ENCODE results near the gene PDF.
"Not testable (repeated sequence)": the region's sequence is repeated elsewhere in the genome, so short reads cannot be mapped to it uniquely, and the experiment has no call there.

PDF gene

DNA sequence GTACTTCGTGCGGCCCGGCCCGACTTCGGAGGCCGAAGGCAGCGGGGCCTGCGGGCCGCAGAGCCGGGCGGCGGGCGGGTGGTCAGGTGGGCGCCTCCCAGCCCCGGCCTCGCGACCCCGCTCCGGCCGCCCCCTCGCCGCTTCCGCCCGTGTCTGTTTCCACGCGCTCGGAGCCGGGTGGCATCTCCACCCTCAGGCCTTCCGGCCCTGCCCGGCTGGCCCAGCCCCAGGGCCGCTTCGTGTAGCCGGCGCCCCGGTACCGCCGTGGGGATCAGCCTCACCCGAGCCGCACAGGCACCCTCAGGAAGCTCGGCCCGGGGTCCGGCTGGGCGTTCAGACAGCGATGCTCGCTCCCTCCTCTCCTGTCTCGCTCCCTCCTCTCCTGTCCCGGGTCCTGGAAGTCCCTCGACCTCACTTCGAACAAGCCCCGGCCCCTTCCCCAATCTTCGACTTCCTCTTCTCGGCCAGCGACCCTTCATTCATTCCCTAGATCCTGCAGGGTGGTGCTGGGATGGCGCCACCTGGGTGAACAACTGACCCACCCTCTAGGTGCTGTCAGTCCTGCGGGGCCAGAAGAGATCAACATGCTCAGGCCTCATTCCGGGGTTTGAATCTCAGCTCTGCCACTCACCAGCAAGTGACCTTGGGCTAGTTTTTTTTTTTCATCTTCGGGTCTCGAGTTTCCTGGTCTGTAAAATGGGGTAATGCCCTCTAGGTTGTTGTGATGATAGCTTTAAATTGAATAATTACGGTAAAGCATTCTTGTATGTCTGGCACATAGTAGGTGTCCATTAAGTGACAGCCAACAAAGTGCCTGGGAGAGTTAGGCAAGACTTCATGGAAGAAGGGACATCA lies 18.6 kb downstream of the PDF start:
- Histone ChIP-seq H3K9ac (ENCODE audit: low read depth, low read length) (peak overlapping the region; percentile 81; the same call in 1 of the 2 replicates), H3K36me3 (ENCODE audit: insufficient read depth, low read depth, low read length) (peaks cover 21% of the 10 kb centered on the region), H3K9me3 (ENCODE audit: insufficient read depth, low read depth, low read length) (no peaks in the 10 kb centered on the region), H3K4me3 (ENCODE audit: low read length) (peak overlapping the region; percentile 81), H3K27me3 (ENCODE audit: insufficient read depth, low read length) (no peaks in the 10 kb centered on the region), H3K4me1 (ENCODE audit: insufficient read depth, low read length) (no peaks in the 10 kb centered on the region), H3K27ac (ENCODE audit: low read length) (no peak overlapping the region)

DNA sequence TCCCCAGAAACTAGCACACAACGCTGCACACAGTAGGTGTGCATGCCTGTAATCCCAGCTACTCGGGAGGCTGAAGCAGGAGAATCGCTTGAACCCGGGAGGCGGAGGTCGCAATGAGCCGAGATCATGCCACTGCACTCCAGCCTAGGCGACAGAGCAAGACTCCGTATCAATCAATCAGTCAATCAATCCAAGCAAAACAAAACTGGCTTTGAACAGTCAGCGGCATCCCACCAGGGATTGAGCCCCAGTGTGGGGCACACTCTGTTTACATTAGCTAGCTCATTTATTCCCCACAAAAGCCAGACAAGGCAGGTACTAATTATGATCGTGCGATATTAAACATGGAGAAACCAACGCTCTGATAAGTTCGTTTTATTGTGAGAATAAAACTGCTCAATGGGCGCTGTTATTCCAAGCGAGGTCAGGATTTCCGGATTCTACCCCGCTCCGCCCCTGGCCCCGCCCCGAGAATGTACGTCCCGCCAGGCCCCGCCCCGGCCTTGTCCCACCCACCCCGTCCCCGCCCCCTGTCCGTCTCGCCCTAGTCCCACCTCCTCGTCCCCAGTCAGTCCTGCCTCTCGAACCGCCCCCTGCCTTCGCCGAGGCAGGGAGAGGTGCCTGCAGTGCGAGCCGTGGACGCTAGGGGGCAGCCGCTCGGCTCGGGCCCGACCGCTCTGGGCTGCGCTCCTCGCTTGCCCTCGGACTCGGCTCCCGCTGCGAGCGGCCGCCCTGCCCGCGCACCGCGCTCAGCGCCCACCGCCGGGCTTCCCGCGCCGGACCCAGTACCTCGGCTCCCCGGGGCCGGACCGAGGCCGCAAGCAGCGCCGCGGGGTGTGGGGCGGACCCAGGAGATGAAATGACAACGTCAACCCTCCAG lies 19.5 kb downstream of the PDF start, which contains the start of gene VPS4A:
TSS of gene VPS4A (plus strand) at position 698 of the 880 bp plus-strand sequence. CDS start at position 860, 162 bp downstream.
- H3K27me3 ChIP-seq (ENCODE audit: insufficient read depth, low read length) = no peaks in the 10 kb centered on the region
- no peak within 1 kb of the TSS for H3K27ac ChIP-seq (ENCODE audit: low read length)

DNA sequence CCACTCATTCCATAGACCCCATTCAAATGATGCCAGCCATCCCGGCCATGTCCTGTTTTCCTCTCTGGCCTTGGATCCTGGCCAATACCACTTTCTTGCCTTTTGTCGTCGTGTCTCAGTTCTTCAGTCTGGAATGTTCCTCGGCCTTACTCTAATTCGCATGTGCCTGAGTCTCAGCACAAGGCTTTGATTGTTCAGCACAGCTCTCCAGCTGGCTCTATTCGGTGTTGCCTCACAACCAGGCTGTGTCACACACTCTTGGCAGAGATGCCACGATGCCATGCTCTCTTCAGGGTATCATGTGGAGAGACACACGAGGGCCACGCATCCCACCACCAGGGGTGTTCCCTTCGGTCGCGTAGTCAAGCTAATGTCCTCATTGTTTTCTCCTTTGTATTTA lies 21.1 kb downstream of the PDF start:
- Histone ChIP-seq H3K27ac (ENCODE audit: low read length) (no peak overlapping the region), H3K27me3 (ENCODE audit: insufficient read depth, low read length) (no peaks in the 10 kb centered on the region), H3K4me1 (ENCODE audit: insufficient read depth, low read length) (no peaks in the 10 kb centered on the region), H3K9ac (ENCODE audit: low read depth, low read length) (no peak overlapping the region), H3K4me3 (ENCODE audit: low read length) (no peak overlapping the region), H3K9me3 (ENCODE audit: insufficient read depth, low read depth, low read length) (no peaks in the 10 kb centered on the region), H3K36me3 (ENCODE audit: insufficient read depth, low read depth, low read length) (peaks cover 3% of the 10 kb centered on the region; the same call in 1 of the 2 replicates)

More for the DNA sequence above, 19.5 kb downstream of the PDF start, which contains the start of gene VPS4A:
- H3K9ac ChIP-seq (ENCODE audit: low read depth, low read length) = peak within 1 kb of the TSS; percentile 81; the same call in 1 of the 2 replicates
- no peaks in the 10 kb centered on the region for H3K9me3 ChIP-seq (ENCODE audit: insufficient read depth, low read depth, low read length)
- peaks cover 13% of the 10 kb centered on the region; the same call in 1 of the 2 replicates for H3K36me3 ChIP-seq (ENCODE audit: insufficient read depth, low read depth, low read length)
- peak within 1 kb of the TSS; percentile 89 for H3K4me3 ChIP-seq (ENCODE audit: low read length)
- H3K4me1 ChIP-seq (ENCODE audit: insufficient read depth, low read length) = no peaks in the 10 kb centered on the region

DNA sequence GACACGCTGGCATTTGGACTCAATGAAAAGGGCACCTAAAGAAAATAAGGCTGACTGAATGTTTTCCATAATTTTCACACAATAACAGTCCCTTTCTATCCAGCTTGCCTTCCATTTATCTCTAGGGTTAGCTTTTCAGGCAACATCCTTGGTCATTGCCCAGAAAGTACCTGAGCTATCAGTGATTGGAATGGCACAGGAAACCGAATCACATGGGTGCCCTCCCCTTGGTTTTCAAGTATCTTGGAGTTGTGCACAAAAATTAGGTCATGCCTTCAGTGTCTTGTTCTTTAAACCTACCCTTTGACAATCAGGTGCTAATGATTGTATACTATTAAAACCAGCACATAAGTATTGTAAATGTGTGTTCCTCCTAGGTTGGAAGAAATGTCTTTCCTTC lies 22.5 kb downstream of the PDF start:
- Histone ChIP-seq H3K4me3 (ENCODE audit: low read length) (no peak overlapping the region), H3K27me3 (ENCODE audit: insufficient read depth, low read length) (no peaks in the 10 kb centered on the region), H3K36me3 (ENCODE audit: insufficient read depth, low read depth, low read length) (peaks cover 6% of the 10 kb centered on the region; the same call in 1 of the 2 replicates), H3K27ac (ENCODE audit: low read length) (no peak overlapping the region), H3K4me1 (ENCODE audit: insufficient read depth, low read length) (no peaks in the 10 kb centered on the region), H3K9ac (ENCODE audit: low read depth, low read length) (no peak overlapping the region), H3K9me3 (ENCODE audit: insufficient read depth, low read depth, low read length) (no peaks in the 10 kb centered on the region)

DNA sequence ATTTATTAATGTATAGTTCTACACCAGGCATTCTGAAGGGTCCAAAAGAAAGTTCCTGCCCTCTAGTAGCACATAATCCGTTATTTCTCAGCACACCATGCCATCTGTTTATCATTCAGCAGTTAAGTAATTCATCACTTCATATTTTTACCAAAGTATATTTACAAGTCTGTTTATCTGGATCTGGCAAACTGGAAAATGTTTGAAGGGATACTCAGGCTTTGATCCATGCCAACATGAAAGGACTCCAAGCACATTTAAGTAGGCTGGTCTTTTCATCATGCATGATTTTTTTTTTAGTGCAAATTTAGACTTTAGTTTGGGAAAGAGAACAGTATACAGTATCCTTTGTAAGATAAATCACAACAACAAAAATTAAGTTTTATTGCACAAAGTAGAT lies 23.3 kb downstream of the PDF start:
- no peaks in the 10 kb centered on the region for H3K4me1 ChIP-seq (ENCODE audit: insufficient read depth, low read length)
- H3K36me3 ChIP-seq (ENCODE audit: insufficient read depth, low read depth, low read length) = peaks cover 6% of the 10 kb centered on the region; the same call in 1 of the 2 replicates
- H3K4me3 ChIP-seq (ENCODE audit: low read length) = no peak overlapping the region
- H3K27ac ChIP-seq (ENCODE audit: low read length) = no peak overlapping the region
- H3K9ac ChIP-seq (ENCODE audit: low read depth, low read length) = no peak overlapping the region
- no peaks in the 10 kb centered on the region for H3K27me3 ChIP-seq (ENCODE audit: insufficient read depth, low read length)
- H3K9me3 ChIP-seq (ENCODE audit: insufficient read depth, low read depth, low read length) = no peaks in the 10 kb centered on the region

DNA sequence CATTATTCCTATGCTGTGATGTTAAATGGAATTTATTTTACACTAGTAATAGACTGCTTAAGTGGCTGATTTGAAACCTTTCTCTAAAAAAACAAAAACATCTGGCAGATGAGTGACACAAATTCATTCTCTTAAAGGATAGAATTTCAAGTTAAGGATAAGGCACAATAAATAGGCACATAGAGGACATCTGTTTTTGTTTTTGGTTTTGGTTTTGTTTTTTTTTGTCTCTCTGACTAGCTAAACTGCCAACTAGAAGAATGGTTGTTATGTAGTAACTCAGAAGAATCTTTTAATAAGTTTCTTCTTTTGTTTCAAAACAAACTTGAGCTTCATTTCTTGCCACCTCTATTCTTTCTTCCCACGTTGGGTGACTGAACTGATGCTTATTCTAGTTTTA lies 24.4 kb downstream of the PDF start:
- no peaks in the 10 kb centered on the region for H3K27me3 ChIP-seq (ENCODE audit: insufficient read depth, low read length)
- H3K9me3 ChIP-seq (ENCODE audit: insufficient read depth, low read depth, low read length) = no peaks in the 10 kb centered on the region
- no peak overlapping the region for H3K27ac ChIP-seq (ENCODE audit: low read length)
- H3K4me3 ChIP-seq (ENCODE audit: low read length) = no peak overlapping the region
- H3K36me3 ChIP-seq (ENCODE audit: insufficient read depth, low read depth, low read length) = peaks cover 17% of the 10 kb centered on the region; the same call in 1 of the 2 replicates
- H3K4me1 ChIP-seq (ENCODE audit: insufficient read depth, low read length) = no peaks in the 10 kb centered on the region
- H3K9ac ChIP-seq (ENCODE audit: low read depth, low read length) = no peak overlapping the region

DNA sequence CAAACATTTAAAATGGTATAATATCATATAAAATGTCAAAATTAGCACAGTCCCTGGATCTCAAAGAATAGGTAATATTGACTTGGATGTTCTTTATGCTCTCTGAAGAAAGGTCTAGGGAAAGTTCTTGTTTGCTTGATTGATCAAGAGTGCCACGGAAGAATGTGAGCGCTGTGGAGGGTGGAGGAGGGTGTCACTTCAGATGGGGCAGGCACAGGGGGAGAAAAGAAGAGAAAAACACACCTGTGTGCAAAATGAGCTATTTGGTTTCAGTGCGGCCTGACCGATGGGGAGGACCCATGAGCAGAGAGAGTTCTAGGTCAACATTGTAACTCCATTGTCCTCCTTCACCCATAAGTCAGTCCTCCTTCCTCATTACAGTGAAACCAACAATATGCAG lies 28.1 kb downstream of the PDF start:
- no peak overlapping the region for H3K9ac ChIP-seq (ENCODE audit: low read depth, low read length)
- no peak overlapping the region for H3K27ac ChIP-seq (ENCODE audit: low read length)
- no peak overlapping the region for H3K4me3 ChIP-seq (ENCODE audit: low read length)
- no peaks in the 10 kb centered on the region for H3K9me3 ChIP-seq (ENCODE audit: insufficient read depth, low read depth, low read length)
- no peaks in the 10 kb centered on the region for H3K4me1 ChIP-seq (ENCODE audit: insufficient read depth, low read length)
- no peaks in the 10 kb centered on the region for H3K27me3 ChIP-seq (ENCODE audit: insufficient read depth, low read length)
- peaks cover 33% of the 10 kb centered on the region for H3K36me3 ChIP-seq (ENCODE audit: insufficient read depth, low read depth, low read length)

DNA sequence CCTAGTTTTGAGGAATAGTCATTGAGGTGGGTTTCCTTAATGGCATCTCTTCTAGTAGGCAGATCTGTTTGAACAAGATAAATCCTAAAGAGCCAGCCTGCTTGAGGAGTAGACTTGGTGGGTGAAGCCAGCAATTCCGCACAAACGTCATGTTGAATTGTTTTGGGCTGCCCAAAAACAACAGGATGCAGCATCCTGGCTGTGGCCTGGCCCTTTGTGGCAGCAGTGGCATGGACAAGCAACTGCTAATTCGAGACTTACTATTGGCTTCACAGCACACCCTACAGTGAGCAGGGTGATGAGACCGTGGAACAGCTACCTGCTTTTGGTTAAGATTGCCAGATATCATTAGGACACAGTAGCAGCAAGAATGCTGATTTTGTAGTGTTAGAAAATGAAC lies 28.5 kb downstream of the PDF start:
- Histone ChIP-seq H3K9me3 (ENCODE audit: insufficient read depth, low read depth, low read length) (no peaks in the 10 kb centered on the region), H3K27ac (ENCODE audit: low read length) (no peak overlapping the region), H3K4me3 (ENCODE audit: low read length) (no peak overlapping the region), H3K9ac (ENCODE audit: low read depth, low read length) (no peak overlapping the region), H3K4me1 (ENCODE audit: insufficient read depth, low read length) (no peaks in the 10 kb centered on the region), H3K27me3 (ENCODE audit: insufficient read depth, low read length) (no peaks in the 10 kb centered on the region), H3K36me3 (ENCODE audit: insufficient read depth, low read depth, low read length) (peaks cover 33% of the 10 kb centered on the region)

DNA sequence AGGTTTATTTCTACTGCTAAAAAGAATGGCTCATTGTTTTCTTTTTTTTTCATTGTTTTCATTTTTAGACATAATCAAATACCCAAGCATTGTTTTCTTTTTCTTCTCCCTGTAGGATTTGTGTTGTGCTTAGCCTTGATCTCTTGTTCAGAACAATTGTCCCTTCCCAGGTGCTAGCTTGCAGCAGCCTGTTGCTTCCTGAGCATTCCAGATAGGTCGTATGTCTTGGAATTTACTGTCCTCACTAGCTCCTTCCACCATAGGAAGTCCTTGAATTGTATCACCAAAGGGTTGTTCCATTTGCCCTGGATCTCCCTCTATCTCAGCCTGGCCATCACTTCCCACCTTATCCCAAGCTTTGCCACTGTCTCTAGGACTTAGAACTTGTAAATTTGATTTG lies 29.2 kb downstream of the PDF start:
- Histone ChIP-seq H3K9me3 (ENCODE audit: insufficient read depth, low read depth, low read length) (no peaks in the 10 kb centered on the region), H3K27me3 (ENCODE audit: insufficient read depth, low read length) (no peaks in the 10 kb centered on the region), H3K36me3 (ENCODE audit: insufficient read depth, low read depth, low read length) (peaks cover 33% of the 10 kb centered on the region), H3K27ac (ENCODE audit: low read length) (no peak overlapping the region), H3K4me3 (ENCODE audit: low read length) (no peak overlapping the region), H3K4me1 (ENCODE audit: insufficient read depth, low read length) (no peaks in the 10 kb centered on the region), H3K9ac (ENCODE audit: low read depth, low read length) (no peak overlapping the region)

DNA sequence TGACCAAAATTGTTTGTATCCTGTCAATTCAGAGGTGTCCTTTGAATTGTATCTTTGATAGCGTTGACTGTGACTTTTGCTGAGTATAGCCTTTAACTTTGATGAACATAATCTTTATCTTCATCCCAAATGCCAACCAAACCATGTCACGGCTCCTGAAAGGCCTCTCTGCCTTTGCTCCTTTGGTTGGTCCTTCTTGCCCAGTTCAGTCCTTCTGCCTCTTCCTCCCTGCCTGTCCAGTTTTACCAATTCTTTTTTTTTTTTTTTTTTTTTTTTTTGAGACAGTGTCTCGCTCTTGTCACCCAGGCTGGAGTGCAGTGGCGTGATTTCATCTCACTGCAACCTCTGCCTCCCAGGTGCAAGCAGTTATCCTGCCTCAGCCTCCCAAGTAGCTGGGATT lies 32.1 kb downstream of the PDF start:
- Histone ChIP-seq H3K36me3 (ENCODE audit: insufficient read depth, low read depth, low read length) (peaks cover 27% of the 10 kb centered on the region), H3K4me1 (ENCODE audit: insufficient read depth, low read length) (no peaks in the 10 kb centered on the region), H3K4me3 (ENCODE audit: low read length) (no peak overlapping the region), H3K9me3 (ENCODE audit: insufficient read depth, low read depth, low read length) (no peaks in the 10 kb centered on the region), H3K27ac (ENCODE audit: low read length) (no peak overlapping the region), H3K27me3 (ENCODE audit: insufficient read depth, low read length) (no peaks in the 10 kb centered on the region), H3K9ac (ENCODE audit: low read depth, low read length) (no peak overlapping the region)

DNA sequence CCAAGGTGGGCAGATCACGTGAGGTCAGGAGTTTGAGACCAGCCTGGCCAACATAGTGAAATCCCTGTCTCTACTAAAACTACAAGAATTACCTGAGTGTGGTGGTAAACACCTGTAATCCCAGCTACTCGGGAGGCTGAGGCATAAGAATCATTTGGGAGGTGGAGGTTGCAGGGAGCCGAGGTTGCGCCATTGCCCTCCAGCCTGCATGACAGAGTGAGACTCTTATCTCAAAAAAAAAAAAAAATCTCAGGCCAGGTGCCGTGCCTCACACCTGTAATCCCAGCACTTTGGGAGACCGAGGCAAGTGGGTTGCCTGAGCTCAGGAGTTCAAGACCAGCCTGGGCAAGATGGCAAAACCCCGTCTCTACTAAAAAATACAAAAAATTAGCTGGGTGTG lies 33.6 kb downstream of the PDF start:
- H3K9me3 ChIP-seq (ENCODE audit: insufficient read depth, low read depth, low read length); H3K4me3 ChIP-seq (ENCODE audit: low read length); H3K9ac ChIP-seq (ENCODE audit: low read depth, low read length); H3K27me3 ChIP-seq (ENCODE audit: insufficient read depth, low read length); H3K4me1 ChIP-seq (ENCODE audit: insufficient read depth, low read length); H3K27ac ChIP-seq (ENCODE audit: low read length): not testable (repeated sequence)
- H3K36me3 ChIP-seq (ENCODE audit: insufficient read depth, low read depth, low read length) = peaks cover 24% of the 10 kb centered on the region
